ENCODE results near the gene PREP. TPM values are rescaled to one million over a fixed set of nuclear protein-coding genes. Genes with fewer than 3 reads are reported as not detected.

PREP gene
- total and polyA plus RNA-seq, 2 of the 8 experiments (the other 6 are each of a cell fraction or from before 2014, with no cell fraction given) = 26.8 to 70.0 TPM

GRCh38 chr6:105282631-105283585 lies 120.0 kb downstream of the PREP start:
- H3K36me3 ChIP-seq (ENCODE audit: control insufficient read depth in 2 of 4, insufficient read depth in 4 of 4, low read length in 3 of 4) = peaks cover 2 to 20% (median 11%) of the 10 kb centered on the region in 4 experiments; a peak in 6 of 8 replicates
- H4K8ac ChIP-seq (ENCODE audit: extremely low read depth, insufficient read depth, low read length) = no peak overlapping the region
- H3K9me3 ChIP-seq (ENCODE audit: insufficient read depth in 2 of 2, low read depth in 1 of 2, low read length in 1 of 2) = no peaks in the 10 kb centered on the region
- H4K91ac ChIP-seq (replicated peaks; ENCODE audit: insufficient read length, low read length) = no peak overlapping the region
- 93% methylated on average over 18 of the region's 18 CpGs; no CpG with 5 or more reads in 1 of the 2 experiments for WGBS, 2 experiments (ENCODE audit: extremely low coverage in 1 of 2, insufficient coverage in 1 of 2, insufficient read length in 1 of 2, insufficient replicate concordance in 2 of 2, low coverage in 1 of 2, low lambda C conversion rate in 2 of 2, missing lambda C conversion rate in 1 of 2)
- H2BK5ac ChIP-seq (ENCODE audit: low read depth, low read length) = no peak overlapping the region
- ChIA-PET POLR2A (ENCODE audit: partially characterized antibody) (no interaction called here), CTCF (ENCODE audit: partially characterized antibody) (interaction anchor here (1.1 kb wide), 1 partner anchor 10 kb away, joined by 3 read pairs; no protein-coding TSS in a partner anchor)
- H3K14ac ChIP-seq (ENCODE audit: insufficient read length) = no peak overlapping the region
- no peak overlapping the region for H2AK5ac ChIP-seq (ENCODE audit: low read depth, low read length)
- H2BK15ac ChIP-seq (ENCODE audit: low read length) = no peak overlapping the region
- no peak overlapping the region for H3K9ac ChIP-seq (replicated peaks in 1 of 4; ENCODE audit: extremely low read depth in 1 of 4, low read depth in 3 of 4, low read length in 3 of 4)
- no peak overlapping the region for H3K4me2 ChIP-seq (ENCODE audit: insufficient read depth in 1 of 2, low read depth in 2 of 2, low read length in 2 of 2)
- H2BK20ac ChIP-seq (ENCODE audit: low read length) = no peak overlapping the region
- FAIRE-seq (no peak), DNase-seq (ENCODE audit: low read depth in 1 of 2, low spot score in 2 of 2) (no peak)
- no peaks in the 10 kb centered on the region for H3K27me3 ChIP-seq (replicated peaks in 1 of 4; ENCODE audit: control insufficient read depth in 3 of 4, extremely low read depth in 1 of 4, insufficient read depth in 3 of 4, low read length in 3 of 4)
- no peak overlapping the region for H3K18ac ChIP-seq (ENCODE audit: extremely low read depth, low read length)
- H2BK120ac ChIP-seq (replicated peaks; ENCODE audit: low read depth, low read length) = no peak overlapping the region
- H3K23me2 ChIP-seq (ENCODE audit: low read depth, low read length) = no peaks in the 10 kb centered on the region
- H2AFZ ChIP-seq (ENCODE audit: low read length) = no peak overlapping the region
- no peaks in the 10 kb centered on the region for H3K79me1 ChIP-seq (ENCODE audit: low read depth, low read length)
- no peaks in the 10 kb centered on the region for H3K4me1 ChIP-seq (replicated peaks in 1 of 4; ENCODE audit: control insufficient read depth in 3 of 4, insufficient read depth in 4 of 4, low read length in 3 of 4)
- H3K4ac ChIP-seq (replicated peaks; ENCODE audit: insufficient read length, low read depth, low read length) = no peak overlapping the region
- no peak overlapping the region for H3K56ac ChIP-seq (replicated peaks; ENCODE audit: insufficient read length, low read depth, low read length)
- no peak overlapping the region for H3K23ac ChIP-seq (ENCODE audit: insufficient read length)
- H2BK12ac ChIP-seq (ENCODE audit: low read depth, low read length) = no peak overlapping the region
- no peak overlapping the region for H3K4me3 ChIP-seq (ENCODE audit: extremely low read depth in 1 of 4, insufficient read depth in 2 of 4, low read depth in 3 of 4, low read length in 4 of 4)
- H4K5ac ChIP-seq (ENCODE audit: insufficient read length, low read depth, low read length) = no peak overlapping the region
- H4K20me1 ChIP-seq (replicated peaks in 1 of 2; ENCODE audit: control insufficient read depth in 1 of 2, insufficient read depth in 2 of 2, low read length in 2 of 2) = no peaks in the 10 kb centered on the region
- no peaks in the 10 kb centered on the region for H3K79me2 ChIP-seq (ENCODE audit: control insufficient read depth in 1 of 2, insufficient read depth in 2 of 2, low read length in 2 of 2)
- no peak overlapping the region for H3K27ac ChIP-seq (ENCODE audit: low read depth, low read length)
- no peak for TF ChIP-seq KDM1A (IDR thresholded peaks at IDR 0.05; ENCODE audit: borderline replicate concordance, low read length)
- TF ChIP-seq SUZ12 (IDR thresholded peaks at IDR 0.05; ENCODE audit: low read length) = no peak
- TF ChIP-seq EP300 (IDR thresholded peaks at IDR 0.05; ENCODE audit: borderline replicate concordance in 1 of 2, low read depth in 2 of 2, low read length in 2 of 2) = no peak
- no peak for TF ChIP-seq TEAD4 (IDR thresholded peaks at IDR 0.05; ENCODE audit: low read depth, low read length)
- no peak for TF ChIP-seq USF2 (IDR thresholded peaks at IDR 0.05; ENCODE audit: low read length)
- TF ChIP-seq ATF2 (IDR thresholded peaks at IDR 0.05; ENCODE audit: low read length) = no peak
- no peak for TF ChIP-seq RNF2 (IDR thresholded peaks at IDR 0.05; ENCODE audit: borderline replicate concordance, low read depth, low read length, missing control alignments, poor library complexity, severe bottlenecking)
- no peak for TF ChIP-seq EGR1 (IDR thresholded peaks at IDR 0.05; ENCODE audit: borderline replicate concordance, low read depth, low read length)

Data from H1 (cell line).